Measurements from ENCODE around the gene CRHR1. TPM values are rescaled to one million over a fixed set of nuclear protein-coding genes. Genes with fewer than 3 reads are reported as not detected.

Gene CRHR1
- polyA plus RNA-seq, 3 donors, result not detected

DNA sequence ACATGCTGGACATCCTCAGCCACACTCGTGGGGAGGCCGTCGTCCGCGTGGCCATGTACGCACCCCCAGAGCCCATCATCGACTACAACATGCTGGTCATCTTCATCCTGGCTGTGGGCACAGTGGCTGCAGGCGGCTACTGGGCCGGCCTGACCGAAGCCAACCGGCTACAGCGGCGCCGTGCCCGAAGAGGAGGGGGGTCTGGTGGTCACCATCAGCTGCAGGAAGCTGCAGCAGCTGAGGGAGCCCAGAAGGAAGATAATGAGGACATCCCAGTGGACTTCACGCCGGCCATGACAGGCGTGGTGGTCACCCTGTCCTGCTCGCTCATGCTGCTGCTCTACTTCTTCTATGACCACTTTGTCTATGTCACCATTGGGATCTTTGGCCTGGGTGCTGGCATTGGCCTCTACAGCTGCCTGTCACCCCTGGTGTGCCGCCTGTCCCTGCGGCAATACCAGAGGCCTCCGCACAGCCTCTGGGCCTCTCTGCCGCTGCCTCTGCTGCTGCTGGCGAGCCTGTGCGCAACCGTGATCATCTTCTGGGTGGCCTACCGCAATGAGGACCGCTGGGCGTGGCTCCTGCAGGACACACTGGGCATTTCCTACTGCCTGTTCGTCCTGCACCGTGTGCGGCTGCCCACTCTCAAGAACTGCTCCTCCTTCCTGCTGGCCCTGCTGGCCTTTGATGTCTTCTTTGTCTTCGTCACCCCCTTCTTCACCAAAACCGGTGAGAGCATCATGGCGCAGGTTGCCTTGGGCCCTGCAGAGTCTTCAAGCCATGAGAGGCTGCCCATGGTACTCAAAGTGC is 61.5 kb downstream of the CRHR1 start:
- Histone ChIP-seq H3K36me3 (replicated peaks in 1 of 2; ENCODE audit: control insufficient read depth in 1 of 2, insufficient read depth in 2 of 2, low read length in 2 of 2) (no peaks in the 10 kb centered on the region), H3K79me2 (ENCODE audit: insufficient read depth, low read length) (no peaks in the 10 kb centered on the region), H3K4me2 (replicated peaks; ENCODE audit: extremely low read depth, low read length, poor library complexity, severe bottlenecking) (no peak overlapping the region), H4K20me1 (ENCODE audit: insufficient read depth, low read length) (no peaks in the 10 kb centered on the region), H3K27ac (ENCODE audit: low read depth in 1 of 2, low read length in 2 of 2) (no peak overlapping the region), H3K4me3 (replicated peaks in 1 of 3; ENCODE audit: low read depth in 2 of 3, low read length in 3 of 3) (no peak overlapping the region), H3K27me3 (ENCODE audit: control insufficient read depth in 2 of 2, insufficient read depth in 2 of 2, low read length in 2 of 2) (no peaks in the 10 kb centered on the region), H3K9me3 (replicated peaks in 1 of 2; ENCODE audit: control insufficient read depth in 1 of 2, insufficient read depth in 1 of 2, low read length in 2 of 2) (no peaks in the 10 kb centered on the region), H3K9ac (ENCODE audit: insufficient read depth, low read length, poor library complexity, severe bottlenecking) (no peak overlapping the region), H3K4me1 (ENCODE audit: control insufficient read depth in 1 of 2, insufficient read depth in 2 of 2, low read length in 2 of 2) (no peaks in the 10 kb centered on the region), H2AFZ (ENCODE audit: insufficient read depth, low read depth, low read length, poor library complexity, severe bottlenecking) (no peak overlapping the region)
- Mint-ChIP-seq H3K27me3 (ENCODE audit: low read depth in 3 of 3) (peaks cover 0 to 14% (median 4%) of the 10 kb centered on the region in 3 donors), H3K9me3 (no peaks in the 10 kb centered on the region), H3K27ac (no peak overlapping the region), H3K4me1 (no peaks in the 10 kb centered on the region), H3K36me3 (no peaks in the 10 kb centered on the region), H3K4me3 (no peak overlapping the region)
- DNase-seq, result no peak
- TF ChIP-seq, protein P1, sequence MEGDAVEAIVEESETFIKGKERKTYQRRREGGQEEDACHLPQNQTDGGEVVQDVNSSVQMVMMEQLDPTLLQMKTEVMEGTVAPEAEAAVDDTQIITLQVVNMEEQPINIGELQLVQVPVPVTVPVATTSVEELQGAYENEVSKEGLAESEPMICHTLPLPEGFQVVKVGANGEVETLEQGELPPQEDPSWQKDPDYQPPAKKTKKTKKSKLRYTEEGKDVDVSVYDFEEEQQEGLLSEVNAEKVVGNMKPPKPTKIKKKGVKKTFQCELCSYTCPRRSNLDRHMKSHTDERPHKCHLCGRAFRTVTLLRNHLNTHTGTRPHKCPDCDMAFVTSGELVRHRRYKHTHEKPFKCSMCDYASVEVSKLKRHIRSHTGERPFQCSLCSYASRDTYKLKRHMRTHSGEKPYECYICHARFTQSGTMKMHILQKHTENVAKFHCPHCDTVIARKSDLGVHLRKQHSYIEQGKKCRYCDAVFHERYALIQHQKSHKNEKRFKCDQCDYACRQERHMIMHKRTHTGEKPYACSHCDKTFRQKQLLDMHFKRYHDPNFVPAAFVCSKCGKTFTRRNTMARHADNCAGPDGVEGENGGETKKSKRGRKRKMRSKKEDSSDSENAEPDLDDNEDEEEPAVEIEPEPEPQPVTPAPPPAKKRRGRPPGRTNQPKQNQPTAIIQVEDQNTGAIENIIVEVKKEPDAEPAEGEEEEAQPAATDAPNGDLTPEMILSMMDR (IDR thresholded peaks at IDR 0.05), result no peak
- 91% methylated on average over 30 of the region's 35 CpGs for WGBS (ENCODE audit: insufficient coverage)
- intact Hi-C loops (cut with micrococcal nuclease), result no loop called here

DNA sequence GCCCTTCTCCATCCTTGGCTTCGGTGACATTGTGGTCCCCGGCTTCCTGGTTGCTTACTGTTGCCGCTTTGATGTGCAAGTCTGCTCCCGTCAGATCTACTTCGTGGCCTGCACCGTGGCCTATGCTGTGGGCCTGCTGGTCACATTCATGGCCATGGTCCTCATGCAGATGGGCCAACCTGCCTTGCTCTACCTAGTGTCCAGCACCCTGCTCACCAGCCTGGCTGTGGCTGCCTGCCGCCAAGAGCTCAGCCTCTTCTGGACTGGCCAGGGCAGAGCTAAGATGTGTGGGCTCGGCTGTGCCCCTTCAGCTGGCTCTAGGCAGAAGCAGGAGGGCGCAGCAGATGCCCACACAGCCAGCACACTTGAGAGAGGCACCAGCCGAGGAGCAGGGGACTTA is 62.1 kb downstream of the CRHR1 start:
- TF ChIP-seq, protein P1 (IDR thresholded peaks at IDR 0.05), result no peak
- no peak for DNase-seq
- Mint-ChIP-seq H3K4me3 (no peak overlapping the region), H3K27me3 (ENCODE audit: low read depth in 3 of 3) (peaks cover 0 to 19% (median 7%) of the 10 kb centered on the region in 3 donors), H3K9me3 (no peaks in the 10 kb centered on the region), H3K27ac (no peak overlapping the region), H3K4me1 (no peaks in the 10 kb centered on the region), H3K36me3 (no peaks in the 10 kb centered on the region)
- no peaks in the 10 kb centered on the region for H3K9me3 ChIP-seq (replicated peaks in 1 of 2; ENCODE audit: control insufficient read depth in 1 of 2, insufficient read depth in 1 of 2, low read length in 2 of 2)
- H4K20me1 ChIP-seq (ENCODE audit: insufficient read depth, low read length), result no peaks in the 10 kb centered on the region
- no peak overlapping the region for H3K27ac ChIP-seq (ENCODE audit: low read depth in 1 of 2, low read length in 2 of 2)
- no peaks in the 10 kb centered on the region for H3K36me3 ChIP-seq (replicated peaks in 1 of 2; ENCODE audit: control insufficient read depth in 1 of 2, insufficient read depth in 2 of 2, low read length in 2 of 2)
- intact Hi-C loops (cut with micrococcal nuclease), result no loop called here
- 91% methylated on average over 10 of the region's 10 CpGs for WGBS (ENCODE audit: insufficient coverage)
- peaks cover 0 to 2% of the 10 kb centered on the region in 2 donors for H3K27me3 ChIP-seq (ENCODE audit: control insufficient read depth in 2 of 2, insufficient read depth in 2 of 2, low read length in 2 of 2)
- no peak overlapping the region for H3K4me3 ChIP-seq (replicated peaks in 1 of 3; ENCODE audit: low read depth in 2 of 3, low read length in 3 of 3)
- no peak overlapping the region for H3K4me2 ChIP-seq (replicated peaks; ENCODE audit: extremely low read depth, low read length, poor library complexity, severe bottlenecking)
- no peaks in the 10 kb centered on the region for H3K4me1 ChIP-seq (ENCODE audit: control insufficient read depth in 1 of 2, insufficient read depth in 2 of 2, low read length in 2 of 2)
- no peaks in the 10 kb centered on the region for H3K79me2 ChIP-seq (ENCODE audit: insufficient read depth, low read length)
- H2AFZ ChIP-seq (ENCODE audit: insufficient read depth, low read depth, low read length, poor library complexity, severe bottlenecking), result no peak overlapping the region
- H3K9ac ChIP-seq (ENCODE audit: insufficient read depth, low read length, poor library complexity, severe bottlenecking), result no peak overlapping the region

Data from CD14-positive monocyte (primary cell).